Small intestine (tissue), 7 donors: ENCODE data around the gene TUBB1. TPM values are rescaled to one million over a fixed set of nuclear protein-coding genes. Genes with fewer than 3 reads are reported as not detected.
A peak's percentile ranks its signal among the peaks of the same experiment; 100 is the strongest.

Experiments
- DNase-seq, 2 donors: peaks; one replicate each; pipeline versions ENCODE4 v3.0.0 to v3.0.0-alpha.2; 2013
- FAIRE-seq: peaks from 2 replicates; lab custom pipeline; 2012; peaks lifted over from hg19 to GRCh38; lab: Jason Lieb, UNC
- H3K27ac ChIP-seq, 3 donors: one replicate each; pipeline ENCODE4 v1.5.1; 2013; ENCODE audit warnings: low read length in 2 of 3, mild to moderate bottlenecking in 2 of 3, control low read depth in 1 of 3, inconsistent platforms in 1 of 3, low read depth in 1 of 3, moderate library complexity in 1 of 3
- H3K27me3 ChIP-seq, 3 donors: one replicate each; pipeline ENCODE4 v1.6.1; 2013; ENCODE audit warnings: low read length in 3 of 3, inconsistent platforms in 1 of 3; ENCODE audit not compliant: control insufficient read depth in 3 of 3, insufficient read depth in 3 of 3
- H3K36me3 ChIP-seq, 3 donors: one replicate each; pipeline ENCODE4 v1.6.1; 2013; ENCODE audit warnings: low read length in 3 of 3, inconsistent platforms in 1 of 3, low read depth in 1 of 3, mild to moderate bottlenecking in 1 of 3, moderate library complexity in 1 of 3; ENCODE audit not compliant: control insufficient read depth in 3 of 3, insufficient read depth in 2 of 3
- H3K4me1 ChIP-seq, 3 donors: one replicate each; pipeline ENCODE4 v1.6.1; 2013; ENCODE audit warnings: low read length in 2 of 3, inconsistent platforms in 1 of 3, low read depth in 1 of 3, mild to moderate bottlenecking in 1 of 3, moderate library complexity in 1 of 3; ENCODE audit not compliant: control insufficient read depth in 3 of 3, insufficient read depth in 2 of 3
- H3K4me3 ChIP-seq, 3 donors: one replicate each; pipeline ENCODE4 v1.5.1; 2013; ENCODE audit warnings: low read length in 3 of 3, control low read depth in 1 of 3, inconsistent platforms in 1 of 3, low read depth in 1 of 3, mild to moderate bottlenecking in 1 of 3, moderate library complexity in 1 of 3
- H3K9me3 ChIP-seq, 2 donors: one replicate each; pipeline ENCODE4 v1.6.1; 2013; ENCODE audit warnings: low read depth in 1 of 2, low read length in 1 of 2; ENCODE audit not compliant: control insufficient read depth in 2 of 2, insufficient read depth in 1 of 2
- WGBS, 3 donors: extraction: QIAGEN DNeasy Blood & Tissue Kit; methylation state at CpG; one replicate each; pipeline ENCODE4 v1.1.7; 2013; 5-methylcytosine and 5-hydroxymethylcytosine counted together
- polyA plus RNA-seq, 4 donors: library from polyadenylated mRNA; stranded (reverse) in 3 of 4; unstranded in 1 of 4; fragments of 200-250 nt in 3 of 4; fragments of 120-200 nt in 1 of 4; gene quantifications; one replicate each; pipeline versions ENCODE4 v1.2.1 to v1.2.3, GENCODE V29; 2013
- donor health status: healthy with polysubstance abuse.
- donor health status: control.
- donor health status: control.
- donor health status: Bipolar disorder and iron deficiency.
- donor health status: healthy.

Gene TUBB1
- polyA plus RNA-seq, 4 donors, result 0.01 to 0.30 TPM; not detected in 2

DNA sequence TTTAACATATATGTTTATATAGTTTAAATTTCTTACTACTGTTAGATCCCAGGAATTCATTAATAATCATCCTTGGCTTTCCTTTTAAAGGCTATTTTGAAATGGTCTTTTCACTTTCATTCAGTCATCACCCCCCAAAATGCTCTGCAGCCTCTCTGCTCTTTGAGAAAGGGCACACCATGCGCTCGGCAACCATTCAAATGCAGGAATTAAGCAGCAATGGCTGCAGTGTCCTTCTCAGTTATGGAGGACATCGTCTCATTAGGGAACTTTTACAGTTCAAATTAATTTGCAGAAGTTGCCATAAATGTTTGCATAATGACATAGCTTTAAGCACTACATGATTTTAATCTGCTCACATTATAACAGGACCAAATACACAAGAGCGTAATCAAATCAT lies 6.3 kb downstream of the TUBB1 start:
- no peak for FAIRE-seq
- peaks cover 10 to 34% (median 16%) of the 10 kb centered on the region in 3 donors for H3K36me3 ChIP-seq
- WGBS, 3 donors, result 94 to 97% (median 94%) methylated on average over 4 of the region's 4 CpGs
- H3K4me3 ChIP-seq, result no peak overlapping the region
- H3K9me3 ChIP-seq, result no peaks in the 10 kb centered on the region
- peaks cover 0 to 6% (median 5%) of the 10 kb centered on the region in 3 donors for H3K4me1 ChIP-seq
- no peak for DNase-seq
- H3K27me3 ChIP-seq, result no peaks in the 10 kb centered on the region
- H3K27ac ChIP-seq, result no peak overlapping the region

DNA sequence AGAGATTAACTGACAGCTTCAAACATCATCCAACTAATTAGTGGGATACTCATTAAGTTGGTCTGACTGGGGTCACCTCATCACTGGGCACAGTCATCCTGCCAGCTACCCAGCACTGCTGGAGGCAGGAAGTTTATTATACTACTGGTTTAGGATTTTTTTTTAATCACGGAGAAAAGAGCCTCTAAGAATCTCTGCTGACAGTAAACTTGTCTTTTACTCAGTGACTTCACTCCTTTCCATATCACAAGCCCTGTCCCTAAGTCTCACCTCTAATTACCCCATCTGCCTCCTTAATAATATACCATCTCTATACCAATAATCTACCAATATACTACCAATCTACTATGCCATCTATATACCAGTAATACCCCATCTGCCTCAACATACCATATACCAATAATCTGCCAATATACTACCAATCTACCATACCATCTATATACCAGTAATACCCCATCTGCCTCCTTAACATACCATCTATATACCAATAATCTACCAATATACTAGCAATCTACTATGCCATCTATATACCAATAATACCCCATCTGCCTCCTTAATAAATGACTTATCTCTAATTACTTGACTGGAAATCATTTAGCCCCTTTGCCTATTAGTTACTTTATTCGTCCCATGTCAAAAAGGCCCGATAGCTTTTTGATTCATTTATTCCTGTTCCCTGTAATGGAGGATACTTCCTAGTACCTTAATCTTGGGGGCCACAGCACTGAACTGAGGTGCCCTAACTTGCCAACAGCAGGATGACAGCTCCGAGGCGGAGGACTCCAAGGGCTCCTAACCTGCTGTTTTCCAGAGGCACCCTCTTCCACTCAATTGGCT lies 7.9 kb downstream of the TUBB1 start:
- Histone ChIP-seq H3K27me3 (no peaks in the 10 kb centered on the region), H3K4me3 (no peak overlapping the region), H3K27ac (no peak overlapping the region), H3K9me3 (no peaks in the 10 kb centered on the region), H3K4me1 (peaks cover 0 to 12% (median 5%) of the 10 kb centered on the region in 3 donors), H3K36me3 (peaks cover 10 to 34% (median 16%) of the 10 kb centered on the region in 3 donors)
- DNase-seq (no peak), FAIRE-seq (no peak)
- WGBS, 3 donors, result 82 to 89% (median 83%) methylated on average over 5 of the region's 5 CpGs

DNA sequence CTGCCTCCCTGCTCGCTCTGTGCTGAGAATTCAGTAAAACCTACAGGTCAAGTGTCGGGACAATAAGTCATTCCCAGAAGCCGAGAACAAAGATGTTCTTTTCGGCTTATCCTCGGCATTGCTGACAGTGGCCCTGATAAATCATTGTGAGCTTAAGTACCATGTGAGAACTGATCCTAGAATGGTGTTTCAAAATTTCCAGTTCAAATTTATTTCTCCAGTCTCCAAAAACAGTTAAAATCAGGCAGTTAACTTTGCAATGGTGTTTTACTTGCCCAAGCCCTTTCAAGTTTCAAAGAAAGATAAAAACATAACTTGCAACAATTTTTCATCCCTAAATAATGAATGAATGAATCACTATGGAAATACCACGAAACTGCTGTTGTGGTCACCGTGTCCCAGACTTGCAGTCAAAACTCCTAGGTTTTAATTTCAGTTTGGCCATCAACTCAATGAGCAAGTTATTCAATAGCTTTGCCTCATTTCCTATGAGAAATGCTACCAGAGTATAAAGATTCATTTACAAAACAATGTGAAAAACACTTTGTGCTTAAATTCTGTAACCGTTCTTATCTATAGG lies 8.6 kb downstream of the TUBB1 start:
- H3K36me3 ChIP-seq, result peaks cover 10 to 32% (median 16%) of the 10 kb centered on the region in 3 donors
- no peak overlapping the region for H3K27ac ChIP-seq
- H3K27me3 ChIP-seq, result no peaks in the 10 kb centered on the region
- no peak for DNase-seq
- no peaks in the 10 kb centered on the region for H3K9me3 ChIP-seq
- FAIRE-seq, result no peak
- 83 to 92% (median 90%) methylated on average over 8 of the region's 8 CpGs for WGBS, 3 donors
- no peak overlapping the region for H3K4me3 ChIP-seq
- H3K4me1 ChIP-seq, result peaks cover 0 to 12% (median 5%) of the 10 kb centered on the region in 3 donors

DNA sequence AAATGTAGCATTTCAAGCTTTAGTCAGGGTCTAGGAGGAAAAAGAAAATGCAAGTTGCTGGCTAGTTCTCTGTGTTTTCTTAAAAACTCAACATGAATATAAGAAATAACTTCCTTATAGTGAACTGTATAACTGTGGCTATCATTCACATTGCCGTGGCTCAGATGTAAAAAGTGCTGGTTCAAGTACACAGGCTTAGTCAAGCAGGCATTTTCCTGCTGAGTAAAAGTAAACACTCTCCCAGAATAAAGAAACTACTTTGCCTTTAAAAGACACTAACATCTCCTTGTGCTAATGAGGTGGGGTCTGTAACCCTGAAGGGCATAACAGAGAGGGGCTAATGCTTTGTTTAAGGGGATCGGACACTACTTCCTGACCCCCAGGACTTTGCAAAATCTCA lies 9.6 kb downstream of the TUBB1 start:
- Histone ChIP-seq H3K27ac (no peak overlapping the region), H3K9me3 (no peaks in the 10 kb centered on the region), H3K4me3 (peak overlapping the region in 1 of 3 donors; percentile 0), H3K4me1 (peaks cover 0 to 12% (median 5%) of the 10 kb centered on the region in 3 donors), H3K36me3 (peaks cover 10 to 24% (median 12%) of the 10 kb centered on the region in 3 donors), H3K27me3 (no peaks in the 10 kb centered on the region)
- WGBS, 3 donors, result 38 to 39% (median 39%) methylated on average over 2 of the region's 2 CpGs
- FAIRE-seq (no peak), DNase-seq (no peak)

DNA sequence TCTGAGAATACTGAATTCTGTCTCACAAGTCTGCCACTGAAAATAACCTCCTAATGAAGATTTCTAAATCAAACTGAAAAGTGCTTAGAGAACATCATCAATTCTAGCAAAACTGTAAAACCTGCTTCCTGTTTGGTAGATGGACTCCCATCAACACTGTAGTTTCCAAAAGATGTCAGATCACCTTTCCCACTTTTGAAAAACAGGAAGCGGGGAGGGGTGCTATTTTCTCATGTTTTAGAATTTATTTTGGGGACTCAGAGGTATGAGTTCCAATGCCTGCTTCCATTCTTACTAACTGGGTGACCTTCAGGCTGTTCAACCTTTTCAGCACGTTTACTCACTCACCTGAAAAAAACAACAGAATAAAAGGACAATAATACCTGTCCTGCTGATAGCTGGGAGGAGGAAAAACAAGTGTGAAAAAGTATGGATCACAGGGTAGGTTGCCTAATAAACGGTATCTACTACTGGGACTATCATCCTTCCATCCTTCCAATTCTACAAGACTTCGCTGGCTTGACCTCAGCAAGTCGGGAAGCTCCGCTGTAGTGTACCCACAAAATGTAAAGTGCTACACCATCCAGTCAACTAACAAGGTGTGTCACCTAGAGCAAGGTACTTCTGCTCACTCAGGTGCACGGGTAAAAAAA lies 11.8 kb downstream of the TUBB1 start:
- peaks cover 0 to 12% (median 5%) of the 10 kb centered on the region in 3 donors for H3K4me1 ChIP-seq

DNA sequence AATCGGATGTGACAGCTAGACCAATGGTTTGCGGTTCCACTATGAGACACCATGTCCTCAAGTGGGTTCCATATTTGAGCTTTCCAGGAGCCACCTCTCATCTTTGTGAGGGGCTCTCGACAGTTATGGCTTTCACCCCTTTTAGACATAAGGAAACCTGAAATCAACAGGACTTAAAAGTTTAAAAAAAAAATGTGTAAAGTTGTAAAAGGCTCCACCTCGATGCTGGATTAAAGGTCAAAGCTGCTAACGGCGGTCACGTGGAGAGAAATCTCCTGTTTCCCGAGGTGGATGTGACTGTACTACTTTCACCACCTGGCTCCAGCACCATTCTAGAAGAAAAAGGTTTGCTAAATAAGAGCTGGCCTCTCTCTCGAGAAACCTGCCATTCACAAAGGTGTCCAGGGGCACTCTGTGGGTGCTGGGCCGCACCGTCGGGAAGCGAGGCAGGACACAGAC lies 12.4 kb downstream of the TUBB1 start:
- Histone ChIP-seq H3K27ac (peak overlapping the region; percentile 90 to 97 (median 96)), H3K9me3 (no peaks in the 10 kb centered on the region), H3K4me1 (peaks cover 0 to 12% (median 5%) of the 10 kb centered on the region in 3 donors), H3K36me3 (peaks cover 13 to 17% (median 14%) of the 10 kb centered on the region in 3 donors), H3K27me3 (no peaks in the 10 kb centered on the region), H3K4me3 (peak overlapping the region; percentile 73 to 86 (median 83))
- FAIRE-seq (no peak), DNase-seq (peak; percentile 77 to 78)
- WGBS, 3 donors, result 1 to 10% (median 4%) methylated on average over 13 of the region's 13 CpGs

More for the DNA sequence above, 11.8 kb downstream of the TUBB1 start:
- WGBS, 3 donors, result 28 to 45% (median 30%) methylated on average over 7 of the region's 7 CpGs
- H3K36me3 ChIP-seq, result peaks cover 10 to 16% (median 13%) of the 10 kb centered on the region in 3 donors
- H3K27ac ChIP-seq, result peak overlapping the region; percentile 90 to 97 (median 96)
- H3K9me3 ChIP-seq, result no peaks in the 10 kb centered on the region
- no peak for DNase-seq
- no peaks in the 10 kb centered on the region for H3K27me3 ChIP-seq
- H3K4me3 ChIP-seq, result peak overlapping the region in 2 of 3 donors; percentile 83 to 86
- FAIRE-seq, result no peak

DNA sequence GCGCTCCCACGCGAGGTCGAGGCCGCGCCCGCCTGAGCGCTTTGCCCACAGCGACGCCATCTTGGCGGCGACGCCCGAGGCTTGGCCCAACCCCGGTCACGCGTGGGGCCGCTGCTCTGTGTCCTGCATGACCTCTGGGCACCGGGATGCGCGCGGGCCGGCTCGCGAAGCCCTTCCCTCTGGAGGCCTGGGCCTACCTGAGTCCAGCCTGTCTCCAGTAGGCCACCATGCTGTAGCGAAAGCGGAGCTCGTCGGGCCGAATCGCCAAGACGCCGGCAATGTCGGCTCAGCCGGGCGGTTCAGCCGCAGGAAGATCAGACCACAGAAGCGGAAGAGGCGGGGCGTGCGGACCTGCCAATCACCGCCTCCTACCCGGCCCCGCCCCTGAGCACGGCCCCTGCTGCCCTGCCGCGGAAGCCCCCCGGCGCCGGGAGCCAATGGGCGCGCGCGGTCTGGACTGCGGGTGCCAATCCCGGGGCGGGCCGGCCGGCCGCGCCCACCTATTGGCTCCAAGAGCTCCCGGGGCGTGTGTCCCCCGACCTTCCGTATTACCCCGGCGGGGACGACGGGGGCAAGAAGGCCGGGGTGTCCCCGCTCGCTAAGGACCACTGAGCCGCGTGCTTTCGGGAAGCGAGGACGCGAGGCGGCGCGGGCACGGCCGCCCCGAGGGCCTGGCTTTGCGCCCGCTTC lies 12.9 kb downstream of the TUBB1 start, which contains the start of gene ATP5F1E:
Gene ATP5F1E, minus strand, starts transcription at position 313 of the 690 bp plus-strand sequence. Its CDS starts 84 bp downstream, at position 229.
- peak; percentile 93 to 97 for DNase-seq
- Histone ChIP-seq H3K9me3 (no peaks in the 10 kb centered on the region), H3K27ac (peak within 1 kb of the TSS; percentile 90 to 97 (median 96)), H3K4me3 (peak within 1 kb of the TSS; percentile 73 to 86 (median 83)), H3K4me1 (peaks cover 0 to 12% (median 5%) of the 10 kb centered on the region in 3 donors), H3K36me3 (peaks cover 13 to 15% (median 14%) of the 10 kb centered on the region in 3 donors), H3K27me3 (no peaks in the 10 kb centered on the region)
- no peak for FAIRE-seq
- WGBS, 3 donors, result 0% methylated on average over 79 to 86 of the region's 86 CpGs
